HG03064 (cell line): ENCODE measurements around the gene NFASC.

Experiments
- ATAC-seq: cut with Tn5 transposase; IDR thresholded peaks from one replicate; pipeline ENCODE4 v1.9.1; 2021; ENCODE audit warnings: low read depth; ENCODE audit not compliant: unreplicated experiment

NFASC gene

DNA sequence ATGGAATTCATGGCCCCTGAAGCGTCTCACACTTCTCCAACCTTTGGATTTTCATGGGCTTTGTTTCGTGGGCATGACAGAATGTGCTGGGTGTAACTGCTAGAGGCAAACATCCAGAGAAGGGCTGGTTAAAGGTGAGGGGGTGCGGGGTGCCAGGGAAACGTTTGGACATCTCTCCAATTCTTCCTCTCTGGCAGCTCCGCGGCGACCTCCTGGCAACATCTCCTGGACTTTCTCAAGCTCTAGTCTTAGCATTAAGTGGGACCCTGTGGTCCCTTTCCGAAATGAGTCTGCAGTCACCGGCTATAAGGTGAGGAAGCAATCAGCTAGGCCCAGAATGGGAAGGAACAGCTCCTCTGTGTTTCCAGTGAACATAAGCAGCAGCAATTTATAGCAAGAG lies 201.6 kb downstream of the NFASC start:
- ATAC-seq: no peak
